Progenitor cell of endocrine pancreas (in vitro differentiated cells): ENCODE data around the gene METTL1. TPM values are rescaled to one million over a fixed set of nuclear protein-coding genes. Genes with fewer than 3 reads are reported as not detected.

Source experiments
- DNase-seq: peaks from one replicate; pipeline ENCODE4 v3.0.0; 2021; ENCODE audit warnings: low spot score; ENCODE audit not compliant: unreplicated experiment
- H3K27ac Mint-ChIP-seq: 2 replicates; pipeline ENCODE4 v1.8.0; 2021; ENCODE audit warnings: mild to moderate bottlenecking, moderate library complexity, mixed read lengths
- H3K27me3 Mint-ChIP-seq: 2 replicates; pipeline ENCODE4 v1.8.0; 2021; ENCODE audit warnings: mixed read lengths
- H3K36me3 Mint-ChIP-seq: 2 replicates; pipeline ENCODE4 v1.8.0; 2022; ENCODE audit warnings: mixed read lengths; ENCODE audit not compliant: insufficient read depth
- H3K4me1 Mint-ChIP-seq: 2 replicates; pipeline ENCODE4 v1.8.0; 2021; ENCODE audit warnings: low read depth, mixed read lengths
- H3K4me3 Mint-ChIP-seq: 2 replicates; pipeline ENCODE4 v1.8.0; 2021; ENCODE audit warnings: low read depth, mild to moderate bottlenecking, moderate library complexity, mixed read lengths
- H3K9me3 Mint-ChIP-seq: 2 replicates; pipeline ENCODE4 v1.8.0; 2021; ENCODE audit warnings: low read depth, mixed read lengths
- total RNA-seq: library from RNA; stranded (reverse); gene quantifications from 2 replicates; pipeline ENCODE4 v1.2.1, GENCODE V29; 2021
- TF ChIP-seq, protein P1 (sequence below): fragments of 200-600 bp; sonication (generic); IDR thresholded peaks from one replicate; pipeline ENCODE4 v1.5.0; 2021; ENCODE audit warnings: antibody characterized with exemption, mild to moderate bottlenecking; ENCODE audit not compliant: unreplicated experiment

METTL1 gene
- total RNA-seq, 1 donor from 2014 or later: 23.3 TPM

DNA sequence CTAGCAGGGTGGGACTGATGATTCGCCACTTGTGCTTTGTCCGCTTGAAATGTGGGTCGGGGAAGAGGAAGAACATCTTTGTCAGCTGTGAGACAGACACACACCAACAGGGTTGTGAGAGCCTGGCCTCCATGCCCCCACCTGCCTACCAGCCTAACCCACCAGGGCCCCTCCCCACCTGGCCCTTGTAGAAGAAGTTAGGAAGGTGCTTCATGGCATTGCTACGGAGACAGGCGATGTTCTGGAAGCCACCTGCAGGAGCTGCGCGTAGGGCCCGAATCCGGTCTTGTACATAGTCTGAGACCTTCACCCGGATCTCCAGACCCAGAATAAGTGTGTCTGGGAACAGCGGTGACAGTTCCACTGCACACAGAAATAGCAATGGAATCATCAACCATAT, 2.3 kb downstream of the METTL1 start:
- H3K4me1 Mint-ChIP-seq: peaks cover 17% of the 10 kb centered on the region
- peaks cover 6% of the 10 kb centered on the region for H3K36me3 Mint-ChIP-seq
- TF ChIP-seq, protein P1, sequence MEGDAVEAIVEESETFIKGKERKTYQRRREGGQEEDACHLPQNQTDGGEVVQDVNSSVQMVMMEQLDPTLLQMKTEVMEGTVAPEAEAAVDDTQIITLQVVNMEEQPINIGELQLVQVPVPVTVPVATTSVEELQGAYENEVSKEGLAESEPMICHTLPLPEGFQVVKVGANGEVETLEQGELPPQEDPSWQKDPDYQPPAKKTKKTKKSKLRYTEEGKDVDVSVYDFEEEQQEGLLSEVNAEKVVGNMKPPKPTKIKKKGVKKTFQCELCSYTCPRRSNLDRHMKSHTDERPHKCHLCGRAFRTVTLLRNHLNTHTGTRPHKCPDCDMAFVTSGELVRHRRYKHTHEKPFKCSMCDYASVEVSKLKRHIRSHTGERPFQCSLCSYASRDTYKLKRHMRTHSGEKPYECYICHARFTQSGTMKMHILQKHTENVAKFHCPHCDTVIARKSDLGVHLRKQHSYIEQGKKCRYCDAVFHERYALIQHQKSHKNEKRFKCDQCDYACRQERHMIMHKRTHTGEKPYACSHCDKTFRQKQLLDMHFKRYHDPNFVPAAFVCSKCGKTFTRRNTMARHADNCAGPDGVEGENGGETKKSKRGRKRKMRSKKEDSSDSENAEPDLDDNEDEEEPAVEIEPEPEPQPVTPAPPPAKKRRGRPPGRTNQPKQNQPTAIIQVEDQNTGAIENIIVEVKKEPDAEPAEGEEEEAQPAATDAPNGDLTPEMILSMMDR: no peak
- DNase-seq: no peak
- H3K27me3 Mint-ChIP-seq: peaks cover 41% of the 10 kb centered on the region
- H3K4me3 Mint-ChIP-seq: no peak overlapping the region
- H3K9me3 Mint-ChIP-seq: no peaks in the 10 kb centered on the region
- H3K27ac Mint-ChIP-seq: no peak overlapping the region

DNA sequence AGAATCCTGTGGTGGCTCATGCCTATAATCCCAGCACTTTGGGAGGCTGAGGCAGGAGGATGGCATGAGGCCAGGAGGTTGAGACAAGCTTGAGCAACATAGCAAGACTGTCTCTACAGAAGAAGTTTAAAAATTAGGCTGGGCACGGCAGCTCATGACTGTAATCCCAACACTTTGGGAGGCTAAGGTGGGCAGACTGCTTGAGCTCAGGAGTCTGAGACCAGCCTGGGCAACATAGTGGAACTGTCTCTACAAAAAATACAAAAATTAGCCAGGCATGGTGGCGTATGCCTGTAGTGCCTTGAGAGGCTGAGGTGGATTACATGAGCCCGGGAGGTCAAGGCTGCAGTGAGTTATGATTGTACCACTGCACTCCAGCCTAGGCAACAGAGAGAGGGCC, 4.0 kb downstream of the METTL1 start:
- H3K27me3 Mint-ChIP-seq: peaks cover 56% of the 10 kb centered on the region
- H3K27ac Mint-ChIP-seq: no peak overlapping the region
- no peak overlapping the region for H3K4me3 Mint-ChIP-seq
- no peaks in the 10 kb centered on the region for H3K9me3 Mint-ChIP-seq
- TF ChIP-seq, protein P1: no peak
- peaks cover 8% of the 10 kb centered on the region for H3K36me3 Mint-ChIP-seq
- no peak for DNase-seq
- peaks cover 18% of the 10 kb centered on the region for H3K4me1 Mint-ChIP-seq

DNA sequence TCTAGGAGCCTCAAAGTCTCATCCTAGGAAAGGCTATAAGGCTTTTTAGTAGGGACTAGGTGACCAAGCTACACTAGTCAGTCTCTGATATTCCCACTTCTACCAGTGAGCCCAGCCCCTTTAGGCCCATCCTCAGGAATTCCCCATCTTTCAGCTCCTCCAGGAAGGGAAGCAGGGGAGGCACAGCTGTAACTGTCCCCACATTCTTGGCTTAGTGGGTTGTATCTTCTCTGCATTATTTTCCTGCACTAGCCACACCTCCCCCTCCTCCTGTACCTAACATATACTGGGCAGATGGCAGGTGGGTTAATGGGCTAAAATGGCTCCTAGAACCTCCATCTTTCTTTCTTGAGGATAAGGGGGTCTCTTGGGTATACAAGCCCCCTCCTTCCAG, 4.6 kb downstream of the METTL1 start:
- Mint-ChIP-seq H3K27ac (no peak overlapping the region), H3K4me1 (peaks cover 17% of the 10 kb centered on the region), H3K36me3 (peaks cover 8% of the 10 kb centered on the region), H3K4me3 (no peak overlapping the region), H3K27me3 (peaks cover 61% of the 10 kb centered on the region), H3K9me3 (no peaks in the 10 kb centered on the region)
- TF ChIP-seq, protein P1: no peak
- DNase-seq: no peak

- no peaks in the 10 kb centered on the region for H3K9me3 Mint-ChIP-seq
- H3K4me1 Mint-ChIP-seq: peaks cover 14% of the 10 kb centered on the region
- H3K4me3 Mint-ChIP-seq: peak within 1 kb of the TSS; percentile 52
- DNase-seq: no peak
- peaks cover 63% of the 10 kb centered on the region for H3K27me3 Mint-ChIP-seq
- H3K27ac Mint-ChIP-seq: no peak within 1 kb of the TSS
- TF ChIP-seq, protein P1: no peak
- peaks cover 8% of the 10 kb centered on the region for H3K36me3 Mint-ChIP-seq
Observed at GRCh38 chr12:57766464-57767304, 5.2 kb downstream of the METTL1 start, which contains the start of gene CYP27B1. Gene CYP27B1, minus strand, starts transcription at chr12:57767078. Its CDS starts 37 bp downstream, at chr12:57767041.

- no peak for DNase-seq
- H3K9me3 Mint-ChIP-seq: no peaks in the 10 kb centered on the region
- TF ChIP-seq, protein P1: no peak
- no peak overlapping the region for H3K27ac Mint-ChIP-seq
- H3K4me1 Mint-ChIP-seq: peaks cover 10% of the 10 kb centered on the region
- H3K36me3 Mint-ChIP-seq: peaks cover 8% of the 10 kb centered on the region
- peaks cover 63% of the 10 kb centered on the region for H3K27me3 Mint-ChIP-seq
- peak overlapping the region; percentile 52 for H3K4me3 Mint-ChIP-seq
Observed at GRCh38 chr12:57765698-57766463, 6.0 kb downstream of the METTL1 start.
